GM19099 (cell line): ENCODE results near the gene EPG5.

ENCODE experiments used
- POLR2A ChIP-seq: IDR thresholded peaks from 3 replicates; pipeline ENCODE4 v1.6.1; 2011; ENCODE audit warnings: low read depth; ENCODE audit not compliant: insufficient read length; ENCODE audit errors: extremely low read depth

The EPG5 gene

GRCh38 chr18:45874491-45875184, 92.5 kb downstream of the EPG5 start:
- TF ChIP-seq POLR2A = no peak

GRCh38 chr18:45871431-45872084, 95.6 kb downstream of the EPG5 start:
- no peak for TF ChIP-seq POLR2A

- no peak for TF ChIP-seq POLR2A
These were observed 96.7 kb downstream of the EPG5 start for GRCh38 chr18:45870419-45870818.

- TF ChIP-seq POLR2A = no peak
These were observed 101.7 kb downstream of the EPG5 start for GRCh38 chr18:45865466-45865865.

GRCh38 chr18:45864081-45864480, 103.0 kb downstream of the EPG5 start:
- no peak for TF ChIP-seq POLR2A

GRCh38 chr18:45863469-45863868, 103.7 kb downstream of the EPG5 start:
- TF ChIP-seq POLR2A = no peak

- TF ChIP-seq POLR2A = no peak
These were observed 105.2 kb downstream of the EPG5 start for GRCh38 chr18:45861926-45862325.

- TF ChIP-seq POLR2A = no peak
These were observed 106.2 kb downstream of the EPG5 start for GRCh38 chr18:45860971-45861370.

- TF ChIP-seq POLR2A = no peak
These were observed 106.6 kb downstream of the EPG5 start for GRCh38 chr18:45860492-45860891.

GRCh38 chr18:45859334-45859733, 107.8 kb downstream of the EPG5 start:
- TF ChIP-seq POLR2A = no peak

GRCh38 chr18:45856531-45856930, 110.6 kb downstream of the EPG5 start:
- no peak for TF ChIP-seq POLR2A

- TF ChIP-seq POLR2A = no peak
These were observed 113.0 kb downstream of the EPG5 start for GRCh38 chr18:45854036-45854586.

- no peak for TF ChIP-seq POLR2A
These were observed 114.5 kb downstream of the EPG5 start for GRCh38 chr18:45852631-45853030.

GRCh38 chr18:45851161-45851925, 115.8 kb downstream of the EPG5 start:
- no peak for TF ChIP-seq POLR2A

GRCh38 chr18:45850021-45850420, 117.1 kb downstream of the EPG5 start:
- no peak for TF ChIP-seq POLR2A
